Stimulated activated CD8-positive, alpha-beta memory T cell treated with anti-CD3 and anti-CD28 coated beads, Interleukin-4, amount 100 ng/mL, for 48 hours (primary cell): Measurements from ENCODE around the gene SPDYE3.
"Not testable (repeated sequence)": the region's sequence is repeated elsewhere in the genome, so short reads cannot be mapped to it uniquely, and the experiment has no call there.

ENCODE experiments used
- DNase-seq: peaks from one replicate; pipeline ENCODE4 v3.0.0-alpha.2; 2020

SPDYE3 gene, protein sequence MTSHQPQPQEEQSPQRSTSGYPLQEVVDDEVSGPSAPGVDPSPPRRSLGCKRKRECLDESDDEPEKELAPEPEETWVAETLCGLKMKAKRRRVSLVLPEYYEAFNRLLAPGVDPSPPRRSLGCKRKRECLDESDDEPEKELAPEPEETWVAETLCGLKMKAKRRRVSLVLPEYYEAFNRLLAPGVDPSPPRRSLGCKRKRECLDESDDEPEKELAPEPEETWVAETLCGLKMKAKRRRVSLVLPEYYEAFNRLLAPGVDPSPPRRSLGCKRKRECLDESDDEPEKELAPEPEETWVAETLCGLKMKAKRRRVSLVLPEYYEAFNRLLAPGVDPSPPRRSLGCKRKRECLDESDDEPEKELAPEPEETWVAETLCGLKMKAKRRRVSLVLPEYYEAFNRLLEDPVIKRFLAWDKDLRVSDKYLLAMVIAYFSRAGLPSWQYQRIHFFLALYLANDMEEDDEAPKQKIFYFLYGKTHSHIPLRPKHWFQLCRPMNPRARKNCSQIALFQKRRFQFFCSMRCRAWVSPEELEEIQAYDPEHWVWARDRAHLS

GRCh38 chr7:100307402-100307801, at the start of gene SPDYE3:
TSS of gene SPDYE3 (plus strand) at chr7:100307702. CDS start at chr7:100307886, 184 bp downstream.
- not testable (repeated sequence) for DNase-seq

GRCh38 chr7:100259984-100260383, 47.5 kb upstream of the SPDYE3 start:
- not testable (repeated sequence) for DNase-seq

DNA sequence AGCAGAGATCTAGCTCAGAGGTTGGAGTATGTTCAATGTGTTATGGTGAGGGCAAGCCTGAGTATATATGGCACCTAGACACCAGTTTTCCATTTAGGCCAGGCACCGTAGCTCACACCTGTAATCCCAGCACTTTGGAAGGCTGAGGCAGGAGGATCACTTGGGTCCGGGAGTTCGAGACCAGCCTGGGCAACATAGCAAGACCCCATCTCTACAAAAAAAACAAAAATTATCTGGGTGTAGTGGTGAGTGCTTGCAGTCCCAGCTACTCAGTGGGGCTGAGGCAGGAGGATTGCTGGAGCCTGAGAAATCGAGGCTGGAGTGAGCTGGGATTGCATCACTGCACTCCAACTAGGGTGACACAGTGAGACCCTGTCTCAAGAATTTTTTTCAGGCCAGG, 44.6 kb upstream of the SPDYE3 start:
- DNase-seq = not testable (repeated sequence)

DNA sequence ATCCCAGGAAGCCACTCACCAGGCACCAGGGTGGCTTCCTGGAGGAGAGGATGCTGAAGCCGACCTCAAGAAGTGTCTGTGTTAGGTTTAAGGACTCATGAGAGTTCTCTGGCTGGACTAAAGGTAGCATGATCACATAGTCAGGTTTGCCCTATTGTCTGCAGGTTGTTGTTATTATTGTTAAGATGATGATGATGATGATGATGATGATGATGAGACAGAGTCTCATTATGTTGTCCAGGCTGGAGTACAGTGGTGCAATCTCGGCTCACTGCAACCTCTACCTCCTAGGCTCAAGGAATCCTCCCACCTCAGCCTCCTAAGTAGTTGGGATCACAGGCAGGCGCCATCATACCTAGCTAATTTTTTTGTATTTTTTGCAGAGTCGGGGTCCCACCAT, 43.3 kb upstream of the SPDYE3 start:
- not testable (repeated sequence) for DNase-seq

- DNase-seq = not testable (repeated sequence)
These were observed 42.8 kb upstream of the SPDYE3 start for GRCh38 chr7:100264669-100265165.

DNA sequence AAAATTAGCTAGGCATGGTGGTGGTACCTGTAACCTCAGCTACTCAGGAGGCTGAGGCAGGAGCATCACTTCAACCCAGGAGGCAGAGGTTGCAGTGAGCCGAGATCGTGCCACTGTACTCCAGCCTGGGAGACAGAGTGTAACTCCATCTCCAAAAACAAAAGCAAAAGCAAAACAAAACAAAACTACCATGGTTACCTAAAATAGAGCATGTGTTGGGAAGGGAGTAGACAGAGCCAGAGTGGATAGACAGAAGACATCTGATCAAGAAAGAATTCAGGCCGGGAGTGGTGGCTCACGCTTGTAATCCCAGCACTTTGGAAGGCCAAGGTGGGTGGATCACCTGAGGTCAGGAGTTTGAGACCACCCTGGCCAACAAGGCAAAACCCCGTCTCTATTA, 41.7 kb upstream of the SPDYE3 start:
- not testable (repeated sequence) for DNase-seq

GRCh38 chr7:100266576-100267354, 40.7 kb upstream of the SPDYE3 start:
- DNase-seq = no peak

DNA sequence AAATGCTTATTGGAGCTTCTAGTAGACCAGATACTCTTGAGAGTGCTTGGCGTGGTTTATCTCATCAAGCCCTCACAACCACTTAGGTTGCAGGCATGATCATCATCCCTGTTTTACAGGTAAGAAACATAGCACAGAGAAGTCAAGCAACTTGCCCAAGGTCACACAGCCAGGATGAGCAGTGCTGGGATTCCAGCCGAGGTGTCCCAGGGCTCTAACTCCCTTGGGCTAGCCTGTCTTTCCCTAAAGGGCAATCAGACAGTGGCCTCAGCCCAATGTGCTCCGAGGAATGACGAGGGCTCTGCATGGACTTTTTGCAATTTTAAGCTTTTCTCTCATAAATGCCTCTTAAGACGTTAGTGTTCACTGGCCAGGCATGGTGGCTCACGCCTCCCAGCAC, 39.9 kb upstream of the SPDYE3 start:
- DNase-seq = no peak

- DNase-seq = not testable (repeated sequence)
These were observed 38.6 kb upstream of the SPDYE3 start for GRCh38 chr7:100268882-100269281.

DNA sequence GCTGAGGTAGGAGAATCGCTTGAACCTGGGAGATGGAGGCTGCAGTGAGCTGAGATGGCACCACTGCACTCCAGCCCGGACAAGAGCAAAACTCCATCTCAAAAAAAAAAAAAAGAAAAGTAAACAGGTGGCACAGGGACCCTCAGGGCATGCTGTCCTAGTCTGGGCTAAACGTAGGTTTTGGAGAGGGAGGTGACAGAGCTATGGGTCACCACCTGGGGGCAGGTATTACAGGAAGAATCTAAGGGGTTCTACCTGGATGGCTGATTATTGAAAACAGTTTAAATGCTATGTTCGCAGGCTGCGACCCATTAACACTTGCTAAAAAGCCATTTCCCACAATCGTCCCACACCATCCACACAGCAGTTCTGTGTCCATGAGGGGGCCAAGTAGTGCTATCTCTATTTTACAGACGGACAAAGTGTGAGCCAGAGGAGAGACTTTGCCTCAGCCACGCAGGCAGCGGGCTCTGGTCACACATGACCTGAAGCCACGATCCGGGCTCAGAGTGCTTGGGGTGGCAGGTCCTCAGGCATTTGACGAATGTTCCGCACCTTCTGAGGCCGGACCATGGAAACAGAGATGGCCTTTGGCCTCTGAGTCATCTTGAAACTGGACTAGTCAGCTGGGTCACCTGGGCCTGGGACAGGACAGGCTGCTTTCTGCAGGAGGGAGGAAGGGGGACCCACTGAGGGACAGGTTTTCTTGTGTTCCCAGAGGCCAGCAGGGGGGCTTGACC, 38.0 kb upstream of the SPDYE3 start:
- DNase-seq = not testable (repeated sequence)

DNA sequence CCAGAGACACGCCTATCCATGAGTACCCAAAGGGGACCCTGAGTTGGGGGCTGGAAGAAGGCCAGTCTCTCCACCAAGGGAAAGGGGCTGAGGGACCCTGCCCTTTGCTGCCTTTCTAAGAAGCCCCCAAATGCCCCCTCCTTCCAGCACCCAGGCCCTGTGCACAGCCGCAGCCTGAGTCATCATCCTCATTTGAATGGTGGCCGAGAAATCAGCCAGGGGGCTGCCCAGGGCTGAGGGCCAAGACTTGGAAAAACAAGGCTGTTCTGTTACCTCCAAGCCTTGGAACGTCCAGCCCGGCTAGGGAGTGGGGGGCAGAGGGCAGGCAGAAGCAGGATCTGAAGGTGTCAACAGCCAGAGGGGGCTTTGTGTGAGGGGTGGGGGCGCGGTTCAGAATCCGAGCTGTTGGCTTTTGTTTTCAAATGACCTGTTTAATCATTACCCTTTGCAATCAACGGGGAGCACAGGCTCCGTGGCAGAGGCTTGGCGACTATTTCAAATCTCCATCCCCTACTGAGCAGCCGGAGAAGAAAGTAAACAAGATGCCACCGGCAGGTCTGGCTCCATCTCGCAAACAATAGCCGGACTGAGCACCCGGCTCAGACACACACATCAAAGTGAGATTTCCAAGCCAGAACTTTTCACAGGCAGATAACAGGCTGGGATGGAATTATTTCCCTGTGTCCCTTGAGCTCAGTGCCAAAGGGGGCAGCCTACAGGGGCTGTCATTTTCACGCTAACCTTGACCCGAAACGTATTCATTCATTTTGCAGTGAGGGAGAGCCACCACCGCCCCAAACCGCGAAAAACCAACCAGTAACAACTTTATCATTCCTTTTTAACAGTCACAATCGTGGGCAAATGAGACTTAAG, 37.2 kb upstream of the SPDYE3 start:
- not testable (repeated sequence) for DNase-seq

DNA sequence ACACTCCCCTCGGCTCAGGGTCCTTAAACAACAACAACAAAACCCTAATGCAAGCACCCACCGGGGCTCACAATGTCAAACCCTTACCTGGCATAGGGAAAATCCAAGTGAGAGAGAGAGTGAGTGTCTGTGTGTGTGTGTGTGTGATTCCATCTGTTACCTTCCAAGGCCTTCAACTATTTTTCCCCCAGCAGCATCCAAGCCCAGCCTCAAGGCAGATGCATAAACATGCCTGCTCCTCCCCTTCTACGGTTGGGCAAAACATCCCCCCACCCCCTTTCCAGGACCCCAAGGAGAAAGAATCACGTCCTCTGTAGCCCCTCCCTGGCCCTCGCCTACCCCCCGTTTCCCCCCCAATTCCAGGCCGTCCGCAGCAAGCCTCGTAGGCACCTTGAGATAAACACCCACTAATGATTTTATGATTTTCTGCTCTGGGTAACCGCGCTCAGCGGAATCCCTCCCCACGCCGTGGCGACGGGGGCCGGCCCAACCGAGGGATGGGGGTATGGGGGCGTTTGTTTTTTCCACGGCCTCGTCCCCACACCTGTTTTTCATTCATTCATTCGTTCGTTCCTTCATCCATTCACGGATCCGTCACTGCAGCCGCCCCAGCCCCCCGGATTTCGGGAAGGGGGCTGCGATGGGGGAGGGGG, 36.4 kb upstream of the SPDYE3 start:
- DNase-seq = not testable (repeated sequence)

DNA sequence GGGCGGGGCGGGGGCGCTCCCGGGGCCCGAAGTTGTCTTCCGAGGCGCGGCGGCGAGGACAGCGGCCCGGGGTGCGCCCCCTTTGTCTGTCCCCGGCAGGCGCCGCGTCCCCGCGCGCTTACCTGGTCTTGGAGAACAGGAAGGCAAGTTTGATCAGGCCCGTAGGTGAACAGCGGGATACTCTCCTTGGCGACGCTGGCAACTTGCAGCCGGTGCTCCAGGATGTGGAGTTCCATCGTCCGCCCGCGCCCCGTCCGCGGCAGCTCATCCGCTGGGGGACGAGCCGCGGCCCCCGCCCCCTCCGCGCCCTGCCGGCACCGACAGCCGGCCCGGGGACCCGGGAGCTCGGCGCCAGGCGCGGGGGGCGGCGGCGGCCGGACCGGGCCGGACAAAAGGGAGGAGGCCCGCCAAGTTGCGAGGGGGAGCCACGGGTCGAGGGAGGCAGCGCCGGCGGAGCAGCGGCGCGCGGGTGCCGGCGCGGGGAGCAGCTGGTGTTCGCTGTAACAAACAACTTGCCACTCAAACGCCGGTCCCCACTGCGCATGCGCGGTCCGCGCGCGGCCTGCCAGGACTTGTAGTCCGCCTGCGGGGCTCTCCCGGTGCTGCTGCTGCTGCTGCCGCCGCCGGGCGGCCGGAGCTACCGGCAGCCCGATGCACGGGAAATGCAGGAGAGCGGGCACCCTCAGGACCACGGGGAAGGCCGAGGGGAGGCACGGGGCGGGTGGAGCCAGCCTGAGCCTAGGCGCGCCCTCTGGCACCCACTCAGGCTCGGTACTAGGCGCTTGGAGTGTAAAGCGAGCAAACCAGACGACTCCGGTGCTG, 35.6 kb upstream of the SPDYE3 start:
- DNase-seq = peak; percentile 98

DNA sequence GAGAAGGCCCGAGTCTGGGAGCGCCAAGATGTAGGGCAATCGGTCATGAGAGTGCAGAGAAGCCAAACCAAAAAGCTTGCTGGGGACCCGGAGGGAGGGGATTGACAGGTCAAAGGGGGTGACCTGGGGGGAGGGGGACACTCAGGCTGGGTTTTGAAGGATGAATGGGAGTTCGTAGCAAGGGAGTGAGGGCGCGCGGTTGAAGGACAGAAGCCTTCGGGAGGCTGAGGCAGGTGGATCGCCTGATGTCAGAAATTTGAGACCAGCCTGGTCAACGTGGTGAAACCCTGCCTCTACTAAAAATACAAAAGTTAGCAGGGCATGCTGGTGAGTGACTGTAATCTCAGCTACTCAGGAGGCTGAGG, 35.0 kb upstream of the SPDYE3 start:
- DNase-seq = not testable (repeated sequence)

- DNase-seq = no peak
These were observed 32.4 kb upstream of the SPDYE3 start for GRCh38 chr7:100275120-100275519.

DNA sequence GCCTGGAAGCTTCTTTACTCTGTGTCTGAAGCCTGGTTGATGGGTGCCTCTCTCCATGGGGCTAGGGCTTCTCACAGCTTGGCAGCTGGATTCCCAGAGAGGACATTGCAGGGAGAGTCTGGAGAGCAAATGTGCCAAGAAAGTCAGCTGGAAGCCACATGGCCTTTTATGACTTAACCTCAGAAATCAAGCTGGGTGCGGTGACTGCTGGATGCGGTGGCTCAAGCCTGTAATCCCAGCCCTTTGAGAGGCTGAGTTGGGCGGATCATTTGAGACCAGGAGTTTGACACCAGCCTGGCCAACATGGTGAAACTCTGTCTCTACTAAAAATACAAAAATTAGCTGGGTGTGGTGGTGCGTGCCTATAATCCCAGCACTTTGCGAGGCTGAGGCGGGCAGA, 31.4 kb upstream of the SPDYE3 start:
- DNase-seq = not testable (repeated sequence)

DNA sequence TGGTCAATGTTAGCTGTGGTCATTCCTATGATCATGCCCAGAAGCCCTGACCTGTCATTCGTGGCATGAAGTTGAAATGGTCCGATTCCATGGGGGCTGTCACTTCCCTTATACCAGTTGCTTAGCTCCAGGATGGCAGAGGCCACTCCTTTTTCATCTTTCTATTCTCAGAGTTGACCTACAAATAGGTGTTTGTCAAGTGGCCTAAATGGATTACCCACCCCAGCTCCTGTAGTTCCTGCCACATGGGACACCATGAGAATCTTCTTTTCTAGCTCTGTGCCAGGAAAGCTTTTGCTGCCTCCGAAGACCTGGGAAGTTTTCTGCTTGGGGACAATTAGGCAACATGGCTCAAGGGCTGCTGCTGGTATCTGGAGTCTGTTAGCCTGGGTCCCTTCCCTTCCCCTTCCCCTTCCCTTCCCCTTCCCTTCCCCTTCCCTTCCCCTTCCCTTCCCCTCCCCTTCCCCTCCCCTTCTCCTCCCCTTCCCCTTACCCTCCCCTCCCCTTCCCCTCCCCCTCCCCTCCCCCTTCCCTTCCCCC, 25.4 kb upstream of the SPDYE3 start:
- DNase-seq = not testable (repeated sequence)

- not testable (repeated sequence) for DNase-seq
These were observed 24.4 kb upstream of the SPDYE3 start for GRCh38 chr7:100283147-100283546.

- not testable (repeated sequence) for DNase-seq
These were observed 20.1 kb upstream of the SPDYE3 start for GRCh38 chr7:100287191-100287969.
